HepG2 (cell line): ENCODE results near the gene PSD4.

ENCODE experiments used
- CBFB ChIP-seq: sonication (generic); formaldehyde crosslinking; IDR thresholded peaks from 2 replicates; pipeline ENCODE4 v1.4.0; 2020; ENCODE audit warnings: missing genetic modification reagents
- EP300 ChIP-seq, 3 experiments: sonication (generic) in 1 of 3; formaldehyde crosslinking in 1 of 3; IDR thresholded peaks; 2 replicates each; pipeline versions ENCODE4 v1.5.1 to v1.6.1; 2011 to 2020; ENCODE audit warnings: low read depth in 2 of 3, low read length in 2 of 3, borderline replicate concordance in 1 of 3, improper control_type of control experiment in 1 of 3, mild to moderate bottlenecking in 1 of 3, missing genetic modification reagents in 1 of 3, moderate library complexity in 1 of 3
- EZH2 ChIP-seq: conservative IDR thresholded peaks from 2 replicates; pipeline ENCODE4 v1.6.1; 2012; ENCODE audit warnings: mild to moderate bottlenecking, low read depth, low read length, moderate library complexity
- GABPA ChIP-seq, 2 experiments: IDR thresholded peaks; 2 replicates each; pipeline ENCODE4 v1.6.1; 2011 to 2016; ENCODE audit warnings: low read depth in 2 of 2, low read length in 1 of 2, missing biosample characterization in 1 of 2, missing genetic modification characterization in 1 of 2
- MXI1 ChIP-seq: IDR thresholded peaks from 3 replicates; pipeline ENCODE4 v1.6.1; 2012; ENCODE audit warnings: low read depth, low read length, inconsistent platforms, borderline replicate concordance
- POLR2AphosphoS5 ChIP-seq: IDR thresholded peaks from 2 replicates; pipeline ENCODE4 v1.6.1; 2012; ENCODE audit warnings: low read depth, low read length
- RAD21 ChIP-seq: fragments of 450-650 bp; formaldehyde crosslinking; IDR thresholded peaks from 2 replicates; pipeline ENCODE4 v1.5.0; 2020; ENCODE audit warnings: mild to moderate bottlenecking
- RFXANK ChIP-seq: IDR thresholded peaks from 2 replicates; pipeline ENCODE4 v1.6.1; 2016
- TAF15 ChIP-seq: fragments of 200-400 bp; formaldehyde crosslinking; IDR thresholded peaks from one replicate; pipeline ENCODE4 v1.6.1; 2018; ENCODE audit warnings: mild to moderate bottlenecking, low read depth, low read length; ENCODE audit not compliant: poor library complexity, severe bottlenecking
- XBP1 ChIP-seq: sonication (generic); formaldehyde crosslinking; IDR thresholded peaks from 2 replicates; pipeline ENCODE4 v1.5.0; 2020; ENCODE audit warnings: missing genetic modification reagents
- ZBTB8A ChIP-seq: sonication (generic); formaldehyde crosslinking; IDR thresholded peaks from 2 replicates; pipeline ENCODE4 v1.4.0; 2020; ENCODE audit warnings: mild to moderate bottlenecking, low read depth, missing genetic modification reagents, borderline replicate concordance
- TF ChIP-seq, protein P1 (sequence below): sonication (generic); formaldehyde crosslinking; IDR thresholded peaks from 2 replicates; pipeline ENCODE4 v1.4.0; 2020; ENCODE audit warnings: missing genetic modification reagents
- TF ChIP-seq, protein P2 (sequence below): sonication (generic); formaldehyde crosslinking; IDR thresholded peaks from 2 replicates; pipeline ENCODE4 v1.4.0; 2020; ENCODE audit warnings: missing genetic modification reagents

DNA sequence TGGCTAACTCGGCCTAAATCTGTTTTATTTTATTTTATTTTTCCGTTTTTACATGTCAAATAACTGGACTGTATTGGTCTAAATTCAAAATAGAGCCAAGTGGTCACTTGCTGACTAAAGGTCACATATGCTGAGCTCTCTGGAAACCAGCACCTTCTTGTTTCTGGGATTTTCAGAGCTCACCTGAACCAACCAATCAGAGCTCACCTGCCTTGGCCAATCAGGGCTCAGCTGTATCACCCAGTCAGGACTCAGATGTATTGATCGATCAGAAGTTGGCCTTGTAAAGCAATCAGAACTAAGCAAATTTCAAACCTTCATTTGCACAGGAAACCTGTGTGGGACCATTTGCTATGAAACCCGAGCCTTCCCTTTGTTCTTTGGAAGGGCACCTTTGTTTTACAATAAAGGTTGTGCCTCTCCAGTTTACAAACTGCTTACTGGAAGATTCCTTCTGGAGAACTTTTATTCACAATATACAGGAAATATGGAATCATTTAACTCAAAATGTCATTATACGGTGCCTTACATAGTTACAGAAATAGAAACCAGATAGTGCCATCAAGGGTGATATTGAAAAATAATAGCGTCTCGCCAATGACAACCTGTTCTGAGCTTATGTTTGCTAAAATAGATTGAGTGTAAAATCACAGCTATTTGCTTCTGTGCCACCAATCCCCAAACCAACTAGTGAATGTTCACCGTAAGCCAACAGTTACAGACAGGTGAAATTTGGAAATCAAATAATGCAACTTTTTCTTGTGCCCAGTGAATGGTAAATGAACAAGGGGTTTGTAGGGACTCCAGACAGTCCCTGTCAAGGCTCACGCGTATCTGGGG is 17.3 kb upstream of the PSD4 start:
- peak; percentile 65; the same call in 1 of the 2 replicates for TF ChIP-seq POLR2AphosphoS5
- no peak for TF ChIP-seq ZBTB8A
- no peak for TF ChIP-seq XBP1
- no peak for TF ChIP-seq CBFB (CRISPR knock-in tag)
- TF ChIP-seq RFXANK (CRISPR knock-in tag) = peak; percentile 19; the same call in 1 of the 2 replicates
- TF ChIP-seq RAD21 (CRISPR knock-in tag) = no peak
- TF ChIP-seq MXI1 = no peak
- peak in 1 of 2 experiments; percentile 72; a peak in 2 of 4 replicates for TF ChIP-seq EP300 (IDR thresholded peaks at IDR 0.05; ENCODE audit: low read depth in 2 of 2, low read length in 2 of 2)
- TF ChIP-seq EP300 (CRISPR knock-in tag; IDR thresholded peaks at IDR 0.05; ENCODE audit: borderline replicate concordance) = no peak
- no peak for TF ChIP-seq TAF15
- no peak for TF ChIP-seq EZH2
- TF ChIP-seq, protein P1, sequence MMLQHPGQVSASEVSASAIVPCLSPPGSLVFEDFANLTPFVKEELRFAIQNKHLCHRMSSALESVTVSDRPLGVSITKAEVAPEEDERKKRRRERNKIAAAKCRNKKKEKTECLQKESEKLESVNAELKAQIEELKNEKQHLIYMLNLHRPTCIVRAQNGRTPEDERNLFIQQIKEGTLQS (CRISPR knock-in tag) = no peak
- TF ChIP-seq, protein P2, sequence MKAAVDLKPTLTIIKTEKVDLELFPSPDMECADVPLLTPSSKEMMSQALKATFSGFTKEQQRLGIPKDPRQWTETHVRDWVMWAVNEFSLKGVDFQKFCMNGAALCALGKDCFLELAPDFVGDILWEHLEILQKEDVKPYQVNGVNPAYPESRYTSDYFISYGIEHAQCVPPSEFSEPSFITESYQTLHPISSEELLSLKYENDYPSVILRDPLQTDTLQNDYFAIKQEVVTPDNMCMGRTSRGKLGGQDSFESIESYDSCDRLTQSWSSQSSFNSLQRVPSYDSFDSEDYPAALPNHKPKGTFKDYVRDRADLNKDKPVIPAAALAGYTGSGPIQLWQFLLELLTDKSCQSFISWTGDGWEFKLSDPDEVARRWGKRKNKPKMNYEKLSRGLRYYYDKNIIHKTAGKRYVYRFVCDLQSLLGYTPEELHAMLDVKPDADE = no peak
- no peak for TF ChIP-seq GABPA (IDR thresholded peaks at IDR 0.05; ENCODE audit: low read depth, low read length)
- TF ChIP-seq GABPA (CRISPR knock-in tag; IDR thresholded peaks at IDR 0.05; ENCODE audit: low read depth) = 0 out of 2 replicates have a peak, but pooled peaks have one; percentile 20
